ENCODE measurements around the gene CTBP1.

GRCh38 chr4:1276984-1277383 is 28.1 kb upstream of the CTBP1 start:
- TF ChIP-seq CTCF (conservative IDR thresholded peaks at IDR 0.05; ENCODE audit: low read depth, low read length) (no peak), EZH2 (IDR thresholded peaks at IDR 0.05; ENCODE audit: borderline replicate concordance, low read depth, low read length, poor library complexity, severe bottlenecking) (no peak)

Measured in A673 (cell line).